Natural killer cell (primary cell): ENCODE measurements around the gene DNAAF2. TPM values are rescaled to one million over a fixed set of nuclear protein-coding genes. Genes with fewer than 3 reads are reported as not detected.
A peak's percentile ranks its signal among the peaks of the same experiment; 100 is the strongest.

Experiments used
- ATAC-seq, 3 donors: fragments of 150-1000 bp in 2 of 3; fragments of 200-7000 bp in 1 of 3; cut with Tn5 transposase; 1 replicate in 1 of 3; 2 replicates in 2 of 3; pipeline ENCODE4 v1.10.0; 2021; ENCODE audit warnings: mild to moderate bottlenecking in 2 of 3, moderate library complexity in 2 of 3
- DNase-seq, 2 donors: peaks; one replicate each; pipeline versions ENCODE4 v3.0.0 to v3.0.0-alpha.2; 2013 to 2021; ENCODE audit warnings: mixed read lengths in 1 of 2
- H3K27ac ChIP-seq: one replicate; pipeline ENCODE4 v1.5.1; 2013; ENCODE audit warnings: mild to moderate bottlenecking, low read length
- H3K27me3 ChIP-seq: one replicate; pipeline ENCODE4 v1.6.1; 2013; ENCODE audit warnings: low read length; ENCODE audit not compliant: control insufficient read depth, insufficient read depth
- H3K36me3 ChIP-seq: one replicate; pipeline ENCODE4 v1.6.1; 2013; ENCODE audit warnings: low read length; ENCODE audit not compliant: control insufficient read depth, insufficient read depth
- H3K4me1 ChIP-seq: one replicate; pipeline ENCODE4 v1.6.1; 2013; ENCODE audit warnings: low read length; ENCODE audit not compliant: control insufficient read depth, insufficient read depth
- H3K4me3 ChIP-seq: one replicate; pipeline ENCODE4 v1.5.1; 2013; ENCODE audit warnings: low read length
- H3K9me3 ChIP-seq: one replicate; pipeline ENCODE4 v1.6.1; 2013; ENCODE audit warnings: low read length; ENCODE audit not compliant: control insufficient read depth, insufficient read depth
- H3K27ac Mint-ChIP-seq, 2 donors: one replicate each; pipeline ENCODE4 v1.8.0; 2022; ENCODE audit warnings: mild to moderate bottlenecking in 2 of 2, mixed read lengths in 2 of 2, moderate library complexity in 1 of 2
- H3K27me3 Mint-ChIP-seq, 2 donors: one replicate each; pipeline ENCODE4 v1.8.0; 2022; ENCODE audit warnings: low read depth in 2 of 2, mixed read lengths in 2 of 2
- H3K36me3 Mint-ChIP-seq: one replicate; pipeline ENCODE4 v1.8.0; 2022; ENCODE audit warnings: mixed read lengths
- H3K4me1 Mint-ChIP-seq, 2 donors: one replicate each; pipeline ENCODE4 v1.8.0; 2022; ENCODE audit warnings: mixed read lengths in 2 of 2
- H3K4me3 Mint-ChIP-seq: one replicate; pipeline ENCODE4 v1.8.0; 2022; ENCODE audit warnings: mild to moderate bottlenecking, moderate library complexity, mixed read lengths
- H3K9me3 Mint-ChIP-seq, 2 donors: one replicate each; pipeline ENCODE4 v1.8.0; 2022; ENCODE audit warnings: mixed read lengths in 2 of 2
- WGBS: methylation state at CpG from one replicate; pipeline ENCODE4 v1.1.7; 2013; ENCODE audit warnings: missing lambda C conversion rate; ENCODE audit not compliant: insufficient coverage; 5-methylcytosine and 5-hydroxymethylcytosine counted together
- intact Hi-C: fragments of 100-400 bp; cut with micrococcal nuclease; formaldehyde crosslinking; loops from one replicate; pipeline ENCODE4 v1.14.2; 2022
- total RNA-seq, 4 donors: library from RNA; stranded (reverse); fragments of 120-200 nt in 1 of 4; gene quantifications; one replicate each; pipeline versions ENCODE4 v1.2.3 to v1.2.4, GENCODE V29; 2013 to 2022
- TF ChIP-seq, protein P1 (sequence below): fragments of 200-600 bp; IDR thresholded peaks from one replicate; pipeline ENCODE4 v1.8.0; 2022; ENCODE audit warnings: antibody characterized with exemption

DNAAF2 gene
- total RNA-seq, 3 donors from 2014 or later (not counting 1 experiment from before 2014, with no cell fraction given), result 10.5 to 16.2 (median 11.4) TPM

DNA sequence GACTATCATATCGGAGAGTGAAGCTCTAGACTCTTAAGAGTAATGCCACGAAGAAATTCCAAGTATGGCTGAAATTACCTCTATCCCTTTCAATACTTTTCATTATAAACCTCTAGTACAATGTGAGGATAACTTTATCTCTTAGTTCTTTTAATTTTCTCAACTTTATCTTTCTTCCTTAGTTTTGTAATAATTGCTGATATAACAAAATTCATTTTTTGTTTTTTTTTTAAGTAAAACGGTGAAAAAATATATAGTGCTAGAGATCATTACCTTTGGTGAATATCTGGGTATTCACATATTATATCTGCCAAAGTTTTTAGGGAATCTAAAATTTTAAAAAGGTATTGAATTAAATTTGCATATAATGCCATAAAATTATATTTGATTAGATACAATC lies 19.5 kb upstream of the DNAAF2 start:
- intact Hi-C loops, result no loop called here
- no peak overlapping the region for H3K27ac Mint-ChIP-seq
- Histone ChIP-seq H3K36me3 (no peaks in the 10 kb centered on the region), H3K4me1 (no peaks in the 10 kb centered on the region), H3K27ac (no peak overlapping the region), H3K9me3 (no peaks in the 10 kb centered on the region), H3K4me3 (no peak overlapping the region), H3K27me3 (no peaks in the 10 kb centered on the region)
- no peaks in the 10 kb centered on the region for H3K4me1 Mint-ChIP-seq
- no peaks in the 10 kb centered on the region for H3K36me3 Mint-ChIP-seq
- TF ChIP-seq, protein P1, sequence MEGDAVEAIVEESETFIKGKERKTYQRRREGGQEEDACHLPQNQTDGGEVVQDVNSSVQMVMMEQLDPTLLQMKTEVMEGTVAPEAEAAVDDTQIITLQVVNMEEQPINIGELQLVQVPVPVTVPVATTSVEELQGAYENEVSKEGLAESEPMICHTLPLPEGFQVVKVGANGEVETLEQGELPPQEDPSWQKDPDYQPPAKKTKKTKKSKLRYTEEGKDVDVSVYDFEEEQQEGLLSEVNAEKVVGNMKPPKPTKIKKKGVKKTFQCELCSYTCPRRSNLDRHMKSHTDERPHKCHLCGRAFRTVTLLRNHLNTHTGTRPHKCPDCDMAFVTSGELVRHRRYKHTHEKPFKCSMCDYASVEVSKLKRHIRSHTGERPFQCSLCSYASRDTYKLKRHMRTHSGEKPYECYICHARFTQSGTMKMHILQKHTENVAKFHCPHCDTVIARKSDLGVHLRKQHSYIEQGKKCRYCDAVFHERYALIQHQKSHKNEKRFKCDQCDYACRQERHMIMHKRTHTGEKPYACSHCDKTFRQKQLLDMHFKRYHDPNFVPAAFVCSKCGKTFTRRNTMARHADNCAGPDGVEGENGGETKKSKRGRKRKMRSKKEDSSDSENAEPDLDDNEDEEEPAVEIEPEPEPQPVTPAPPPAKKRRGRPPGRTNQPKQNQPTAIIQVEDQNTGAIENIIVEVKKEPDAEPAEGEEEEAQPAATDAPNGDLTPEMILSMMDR, result no peak
- H3K4me3 Mint-ChIP-seq, result no peak overlapping the region
- DNase-seq (no peak), ATAC-seq (no peak)
- 100% methylated on average over 2 of the region's 3 CpGs for WGBS
- H3K27me3 Mint-ChIP-seq, result no peaks in the 10 kb centered on the region
- H3K9me3 Mint-ChIP-seq, result no peaks in the 10 kb centered on the region

DNA sequence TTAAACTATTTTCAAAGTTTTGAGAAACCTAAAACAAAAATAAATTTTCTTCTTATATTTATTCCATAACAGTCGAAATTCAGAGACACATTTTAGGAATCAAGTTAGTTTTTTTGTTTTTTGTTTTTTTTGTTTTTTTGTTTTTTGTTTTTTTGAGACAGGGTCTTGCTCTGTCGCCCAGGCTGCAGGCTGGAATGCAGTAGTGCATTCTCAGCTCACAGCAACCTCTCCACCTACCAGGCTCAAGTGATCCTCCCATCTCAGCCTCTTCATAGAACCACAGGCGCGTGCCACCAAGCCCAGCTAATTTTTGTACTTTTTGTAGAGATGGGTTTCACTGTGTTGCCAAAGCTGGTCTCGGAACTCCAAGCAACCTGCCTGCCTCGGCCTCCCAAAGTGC lies 18.5 kb upstream of the DNAAF2 start:
- no peaks in the 10 kb centered on the region for H3K4me1 ChIP-seq
- Mint-ChIP-seq H3K4me3 (no peak overlapping the region), H3K9me3 (no peaks in the 10 kb centered on the region), H3K27ac (no peak overlapping the region), H3K36me3 (no peaks in the 10 kb centered on the region), H3K4me1 (no peaks in the 10 kb centered on the region), H3K27me3 (no peaks in the 10 kb centered on the region)
- no peaks in the 10 kb centered on the region for H3K9me3 ChIP-seq
- H3K27ac ChIP-seq, result no peak overlapping the region
- no peaks in the 10 kb centered on the region for H3K27me3 ChIP-seq
- DNase-seq (no peak), ATAC-seq (no peak)
- no peaks in the 10 kb centered on the region for H3K36me3 ChIP-seq
- TF ChIP-seq, protein P1, result no peak
- no peak overlapping the region for H3K4me3 ChIP-seq
- intact Hi-C loops, result no loop called here
- WGBS, result 91% methylated on average over 5 of the region's 6 CpGs

DNA sequence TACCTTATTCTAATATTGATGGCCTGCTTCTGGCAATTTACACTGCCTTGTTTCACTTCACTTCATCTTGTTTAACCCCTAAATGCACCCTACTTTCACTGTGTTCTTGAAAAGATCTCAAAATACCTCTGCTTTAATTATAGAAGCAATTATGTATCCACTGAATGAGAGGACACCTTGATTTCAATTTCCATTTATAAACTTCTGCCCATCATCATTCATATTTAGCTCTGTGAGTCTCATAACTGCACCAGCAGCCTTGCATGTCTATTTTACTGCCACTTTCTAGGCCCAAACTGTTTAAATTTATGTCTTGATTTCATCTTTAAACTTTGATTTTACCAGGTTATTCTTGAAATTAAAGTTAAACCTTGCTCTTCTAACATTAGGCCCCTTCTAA lies 7.1 kb upstream of the DNAAF2 start:
- no peak overlapping the region for H3K4me3 ChIP-seq
- intact Hi-C loops, result no loop called here
- H3K36me3 ChIP-seq, result peaks cover 7% of the 10 kb centered on the region
- H3K4me1 Mint-ChIP-seq, result peaks cover 18 to 28% of the 10 kb centered on the region in 2 donors
- peak overlapping the region; percentile 31 for H3K27ac ChIP-seq
- no peaks in the 10 kb centered on the region for H3K9me3 ChIP-seq
- peak overlapping the region; percentile 57 to 79 for H3K27ac Mint-ChIP-seq
- TF ChIP-seq, protein P1, result no peak
- peaks cover 10% of the 10 kb centered on the region for H3K4me1 ChIP-seq
- H3K27me3 Mint-ChIP-seq, result no peaks in the 10 kb centered on the region
- no peak for DNase-seq
- no peaks in the 10 kb centered on the region for H3K9me3 Mint-ChIP-seq
- no peaks in the 10 kb centered on the region for H3K27me3 ChIP-seq
- ATAC-seq, result no peak
- peaks cover 7% of the 10 kb centered on the region for H3K36me3 Mint-ChIP-seq
- no peak overlapping the region for H3K4me3 Mint-ChIP-seq

DNA sequence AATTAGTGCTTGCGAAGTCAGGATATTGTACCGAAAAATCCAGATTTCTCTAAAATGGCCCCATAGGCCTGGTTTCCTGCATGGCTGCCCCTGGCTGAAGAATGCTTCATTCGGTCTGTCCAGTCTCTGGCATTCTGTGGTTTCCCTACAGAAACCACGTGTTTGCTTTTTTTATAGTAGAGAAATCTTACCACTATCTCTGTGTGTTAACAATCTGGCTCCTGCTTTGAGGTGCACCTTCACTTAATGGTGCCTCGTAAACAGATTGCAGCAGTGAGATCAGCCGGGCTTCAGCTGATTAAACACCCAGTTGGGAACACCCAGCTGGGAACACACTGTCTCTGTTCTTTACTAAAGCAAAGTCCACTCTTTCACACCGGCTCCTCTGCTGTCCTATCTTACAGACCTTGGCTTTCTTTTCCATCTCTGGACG lies 6.7 kb upstream of the DNAAF2 start:
- Mint-ChIP-seq H3K36me3 (peaks cover 7% of the 10 kb centered on the region), H3K4me1 (peaks cover 22 to 33% of the 10 kb centered on the region in 2 donors), H3K27me3 (no peaks in the 10 kb centered on the region), H3K27ac (peak overlapping the region; percentile 57 to 79), H3K9me3 (no peaks in the 10 kb centered on the region), H3K4me3 (no peak overlapping the region)
- DNase-seq (no peak), ATAC-seq (peak in 1 of 3 donors; percentile 15)
- Histone ChIP-seq H3K27me3 (no peaks in the 10 kb centered on the region), H3K4me1 (peaks cover 10% of the 10 kb centered on the region), H3K36me3 (peaks cover 9% of the 10 kb centered on the region), H3K4me3 (no peak overlapping the region), H3K27ac (peak overlapping the region; percentile 31), H3K9me3 (no peaks in the 10 kb centered on the region)
- intact Hi-C loops, result no loop called here
- TF ChIP-seq, protein P1, result no peak
- 56% methylated on average over 8 of the region's 8 CpGs for WGBS
